ENCODE measurements around the gene POLE4.

The POLE4 gene

GRCh38 chr2:74948779-74949178 lies 9.7 kb upstream of the POLE4 start:
- TF ChIP-seq CTCF (conservative IDR thresholded peaks at IDR 0.05; ENCODE audit: low read depth, low read length) = no peak
- Histone ChIP-seq H3K4me1 (ENCODE audit: low read depth, poor library complexity, severe bottlenecking) (peaks cover 15% of the 10 kb centered on the region), H3K4me3 (IDR thresholded peaks at IDR 0.05; ENCODE audit: insufficient read depth, low read depth, low read length) (no peak overlapping the region)

GRCh38 chr2:74951211-74951754 lies 7.2 kb upstream of the POLE4 start:
- H3K79me2 ChIP-seq (ENCODE audit: insufficient read depth, low read depth) = no peaks in the 10 kb centered on the region
- H3K27ac ChIP-seq = no peak overlapping the region
- H3K27me3 ChIP-seq (ENCODE audit: insufficient read depth, low read depth) = no peaks in the 10 kb centered on the region
- H3K9ac ChIP-seq = no peak overlapping the region
- H3K4me2 ChIP-seq = no peak overlapping the region
- peaks cover 3% of the 10 kb centered on the region for H3K4me1 ChIP-seq (ENCODE audit: low read depth, poor library complexity, severe bottlenecking)
- no peak overlapping the region for H3K4me3 ChIP-seq (IDR thresholded peaks at IDR 0.05; ENCODE audit: insufficient read depth, low read depth, low read length)
- no peak for TF ChIP-seq CTCF (conservative IDR thresholded peaks at IDR 0.05; ENCODE audit: low read depth, low read length)
- no peaks in the 10 kb centered on the region for H4K20me1 ChIP-seq (ENCODE audit: insufficient read depth)
- no peaks in the 10 kb centered on the region for H3K36me3 ChIP-seq (ENCODE audit: insufficient read depth)
- H2AFZ ChIP-seq (ENCODE audit: low read depth) = no peak overlapping the region

More at GRCh38 chr2:74948779-74949178, 9.7 kb upstream of the POLE4 start:
- Histone ChIP-seq H3K27me3 (ENCODE audit: insufficient read depth, low read depth) (no peaks in the 10 kb centered on the region), H3K79me2 (ENCODE audit: insufficient read depth, low read depth) (no peaks in the 10 kb centered on the region), H3K36me3 (ENCODE audit: insufficient read depth) (no peaks in the 10 kb centered on the region), H3K27ac (no peak overlapping the region), H3K9ac (no peak overlapping the region), H4K20me1 (ENCODE audit: insufficient read depth) (no peaks in the 10 kb centered on the region), H2AFZ (ENCODE audit: low read depth) (no peak overlapping the region), H3K4me2 (no peak overlapping the region)

- Histone ChIP-seq H3K9ac (no peak overlapping the region), H2AFZ (ENCODE audit: low read depth) (no peak overlapping the region), H4K20me1 (ENCODE audit: insufficient read depth) (no peaks in the 10 kb centered on the region), H3K4me1 (ENCODE audit: low read depth, poor library complexity, severe bottlenecking) (peaks cover 9% of the 10 kb centered on the region), H3K27ac (no peak overlapping the region), H3K27me3 (ENCODE audit: insufficient read depth, low read depth) (no peaks in the 10 kb centered on the region), H3K4me3 (IDR thresholded peaks at IDR 0.05; ENCODE audit: insufficient read depth, low read depth, low read length) (no peak overlapping the region), H3K4me2 (no peak overlapping the region), H3K79me2 (ENCODE audit: insufficient read depth, low read depth) (no peaks in the 10 kb centered on the region), H3K36me3 (ENCODE audit: insufficient read depth) (no peaks in the 10 kb centered on the region)
- no peak for TF ChIP-seq CTCF (conservative IDR thresholded peaks at IDR 0.05; ENCODE audit: low read depth, low read length)
Observed at GRCh38 chr2:74952575-74952974, 5.9 kb upstream of the POLE4 start.

- no peak for TF ChIP-seq CTCF (conservative IDR thresholded peaks at IDR 0.05; ENCODE audit: low read depth, low read length)
- Histone ChIP-seq H4K20me1 (ENCODE audit: insufficient read depth) (no peaks in the 10 kb centered on the region), H3K4me3 (IDR thresholded peaks at IDR 0.05; ENCODE audit: insufficient read depth, low read depth, low read length) (no peak overlapping the region), H3K36me3 (ENCODE audit: insufficient read depth) (no peaks in the 10 kb centered on the region), H3K27me3 (ENCODE audit: insufficient read depth, low read depth) (no peaks in the 10 kb centered on the region), H2AFZ (ENCODE audit: low read depth) (no peak overlapping the region), H3K9ac (no peak overlapping the region), H3K4me2 (no peak overlapping the region), H3K4me1 (ENCODE audit: low read depth, poor library complexity, severe bottlenecking) (peaks cover 15% of the 10 kb centered on the region), H3K27ac (no peak overlapping the region), H3K79me2 (ENCODE audit: insufficient read depth, low read depth) (no peaks in the 10 kb centered on the region)
Observed at GRCh38 chr2:74953796-74954499, 4.5 kb upstream of the POLE4 start.
